ENCODE results near the gene PKNOX1. TPM values are rescaled to one million over a fixed set of nuclear protein-coding genes. Genes with fewer than 3 reads are reported as not detected.
"Not testable (repeated sequence)": the region's sequence is repeated elsewhere in the genome, so short reads cannot be mapped to it uniquely, and the experiment has no call there.

The PKNOX1 gene
- total RNA-seq, 2 donors from 2014 or later: 6.5 to 27.7 TPM

GRCh38 chr21:43001316-43001715, 27.0 kb downstream of the PKNOX1 start:
- Histone ChIP-seq H3K27me3 (replicated peaks; ENCODE audit: insufficient read depth) (no peaks in the 10 kb centered on the region), H3K36me3 (no peaks in the 10 kb centered on the region), H3K27ac (no peak overlapping the region), H3K4me3 (no peak overlapping the region), H3K4me1 (ENCODE audit: control insufficient read depth in 1 of 2, low read depth in 2 of 2) (peaks cover 0 to 24% of the 10 kb centered on the region in 2 donors), H3K9me3 (no peaks in the 10 kb centered on the region)
- ATAC-seq (ENCODE audit: insufficient number of reproducible peaks, low FRiP score, low read depth) (no peak), DNase-seq (ENCODE audit: low spot score) (no peak)
- TF ChIP-seq CTCF (IDR thresholded peaks at IDR 0.05): no peak

- no peaks in the 10 kb centered on the region for H3K27me3 ChIP-seq (replicated peaks; ENCODE audit: insufficient read depth)
- peaks cover 4% of the 10 kb centered on the region for H3K36me3 ChIP-seq
Observed at GRCh38 chr21:43004926-43005325, 30.6 kb downstream of the PKNOX1 start.

GRCh38 chr21:43005635-43006034, 31.3 kb downstream of the PKNOX1 start:
- Histone ChIP-seq H3K36me3 (peaks cover 4% of the 10 kb centered on the region), H3K9me3 (no peaks in the 10 kb centered on the region), H3K4me1 (ENCODE audit: control insufficient read depth in 1 of 2, low read depth in 2 of 2) (peaks cover 0 to 11% of the 10 kb centered on the region in 2 donors), H3K27ac (no peak overlapping the region), H3K27me3 (replicated peaks; ENCODE audit: insufficient read depth) (no peaks in the 10 kb centered on the region), H3K4me3 (no peak overlapping the region)
- no peak for TF ChIP-seq CTCF (IDR thresholded peaks at IDR 0.05)
- DNase-seq (ENCODE audit: low spot score) (no peak), ATAC-seq (ENCODE audit: insufficient number of reproducible peaks, low FRiP score, low read depth) (no peak)

More at GRCh38 chr21:43004926-43005325, 30.6 kb downstream of the PKNOX1 start:
- no peak for TF ChIP-seq CTCF (IDR thresholded peaks at IDR 0.05)
- no peak overlapping the region for H3K4me3 ChIP-seq
- no peak overlapping the region for H3K27ac ChIP-seq
- peaks cover 0 to 11% of the 10 kb centered on the region in 2 donors for H3K4me1 ChIP-seq (ENCODE audit: control insufficient read depth in 1 of 2, low read depth in 2 of 2)
- no peak for DNase-seq (ENCODE audit: low spot score)
- ATAC-seq (ENCODE audit: insufficient number of reproducible peaks, low FRiP score, low read depth): no peak
- H3K9me3 ChIP-seq: no peaks in the 10 kb centered on the region

- H3K27ac ChIP-seq; H3K36me3 ChIP-seq; DNase-seq (ENCODE audit: low spot score); ATAC-seq (ENCODE audit: insufficient number of reproducible peaks, low FRiP score, low read depth); H3K9me3 ChIP-seq; H3K4me1 ChIP-seq (ENCODE audit: control insufficient read depth in 1 of 2, low read depth in 2 of 2); H3K27me3 ChIP-seq (replicated peaks; ENCODE audit: insufficient read depth); H3K4me3 ChIP-seq: not testable (repeated sequence)
Observed at GRCh38 chr21:43006051-43006873, 31.9 kb downstream of the PKNOX1 start.

- no peak for DNase-seq (ENCODE audit: low spot score)
- H3K27ac ChIP-seq: no peak overlapping the region
- no peak overlapping the region for H3K4me3 ChIP-seq
- peaks cover 11% of the 10 kb centered on the region for H3K36me3 ChIP-seq
- no peaks in the 10 kb centered on the region for H3K9me3 ChIP-seq
- no peak for TF ChIP-seq CTCF (IDR thresholded peaks at IDR 0.05)
- no peak for ATAC-seq (ENCODE audit: insufficient number of reproducible peaks, low FRiP score, low read depth)
- H3K4me1 ChIP-seq (ENCODE audit: control insufficient read depth in 1 of 2, low read depth in 2 of 2): no peaks in the 10 kb centered on the region
- no peaks in the 10 kb centered on the region for H3K27me3 ChIP-seq (replicated peaks; ENCODE audit: insufficient read depth)
Observed at GRCh38 chr21:43006874-43007208, 32.5 kb downstream of the PKNOX1 start.

GRCh38 chr21:43012596-43012995, 38.2 kb downstream of the PKNOX1 start:
- ATAC-seq (ENCODE audit: insufficient number of reproducible peaks, low FRiP score, low read depth) (no peak), DNase-seq (ENCODE audit: low spot score) (no peak)
- TF ChIP-seq CTCF (IDR thresholded peaks at IDR 0.05): no peak

More at GRCh38 chr21:43012596-43012995, 38.2 kb downstream of the PKNOX1 start:
- H3K4me3 ChIP-seq: no peak overlapping the region
- no peaks in the 10 kb centered on the region for H3K4me1 ChIP-seq (ENCODE audit: control insufficient read depth in 1 of 2, low read depth in 2 of 2)
- no peaks in the 10 kb centered on the region for H3K9me3 ChIP-seq
- H3K36me3 ChIP-seq: peaks cover 15% of the 10 kb centered on the region
- H3K27ac ChIP-seq: no peak overlapping the region
- H3K27me3 ChIP-seq (replicated peaks; ENCODE audit: insufficient read depth): no peaks in the 10 kb centered on the region
